ENCODE results near the gene KCNH2. TPM values are rescaled to one million over a fixed set of nuclear protein-coding genes. Genes with fewer than 3 reads are reported as not detected.

Gene KCNH2
- total and polyA plus RNA-seq, 2 of the 8 experiments (the other 6 are each of a cell fraction or from before 2014, with no cell fraction given), result 8.0 to 15.0 TPM

- Histone ChIP-seq H3K36me3 (ENCODE audit: control insufficient read depth in 2 of 4, insufficient read depth in 4 of 4, low read length in 3 of 4) (no peaks in the 10 kb centered on the region), H2BK12ac (ENCODE audit: low read depth, low read length) (no peak overlapping the region), H3K79me1 (ENCODE audit: low read depth, low read length) (no peaks in the 10 kb centered on the region), H3K4me3 (ENCODE audit: extremely low read depth in 1 of 4, insufficient read depth in 2 of 4, low read depth in 3 of 4, low read length in 4 of 4) (no peak overlapping the region), H3K9ac (replicated peaks in 1 of 4; ENCODE audit: extremely low read depth in 1 of 4, low read depth in 3 of 4, low read length in 3 of 4) (no peak overlapping the region), H3K23me2 (ENCODE audit: low read depth, low read length) (no peaks in the 10 kb centered on the region), H4K5ac (ENCODE audit: insufficient read length, low read depth, low read length) (no peak overlapping the region), H2BK120ac (replicated peaks; ENCODE audit: low read depth, low read length) (no peak overlapping the region), H3K4me1 (replicated peaks in 1 of 4; ENCODE audit: control insufficient read depth in 3 of 4, insufficient read depth in 4 of 4, low read length in 3 of 4) (no peaks in the 10 kb centered on the region), H3K56ac (replicated peaks; ENCODE audit: insufficient read length, low read depth, low read length) (no peak overlapping the region), H3K14ac (ENCODE audit: insufficient read length) (no peak overlapping the region), H2BK20ac (ENCODE audit: low read length) (no peak overlapping the region), H3K18ac (ENCODE audit: extremely low read depth, low read length) (no peak overlapping the region), H2BK15ac (ENCODE audit: low read length) (no peak overlapping the region), H4K91ac (replicated peaks; ENCODE audit: insufficient read length, low read length) (no peak overlapping the region), H2AFZ (ENCODE audit: low read length) (no peak overlapping the region), H2AK5ac (ENCODE audit: low read depth, low read length) (no peak overlapping the region), H3K4me2 (ENCODE audit: insufficient read depth in 1 of 2, low read depth in 2 of 2, low read length in 2 of 2) (no peak overlapping the region), H2BK5ac (ENCODE audit: low read depth, low read length) (no peak overlapping the region), H3K27me3 (replicated peaks in 1 of 4; ENCODE audit: control insufficient read depth in 3 of 4, extremely low read depth in 1 of 4, insufficient read depth in 3 of 4, low read length in 3 of 4) (0 out of 7 replicates have a peak, but pooled peaks cover 0 to 2% (median 0%) of the 10 kb centered on the region in 4 experiments), H3K23ac (ENCODE audit: insufficient read length) (no peak overlapping the region), H4K20me1 (replicated peaks in 1 of 2; ENCODE audit: control insufficient read depth in 1 of 2, insufficient read depth in 2 of 2, low read length in 2 of 2) (no peaks in the 10 kb centered on the region), H4K8ac (ENCODE audit: extremely low read depth, insufficient read depth, low read length) (no peak overlapping the region), H3K4ac (replicated peaks; ENCODE audit: insufficient read length, low read depth, low read length) (no peak overlapping the region), H3K79me2 (ENCODE audit: control insufficient read depth in 1 of 2, insufficient read depth in 2 of 2, low read length in 2 of 2) (no peaks in the 10 kb centered on the region), H3K9me3 (ENCODE audit: insufficient read depth in 2 of 2, low read depth in 1 of 2, low read length in 1 of 2) (no peaks in the 10 kb centered on the region), H3K27ac (ENCODE audit: low read depth, low read length) (no peak overlapping the region)
- 95% methylated on average over 4 of the region's 4 CpGs; no CpG with 5 or more reads in 1 of the 2 experiments for WGBS, 2 experiments (ENCODE audit: extremely low coverage in 1 of 2, insufficient coverage in 1 of 2, insufficient read length in 1 of 2, insufficient replicate concordance in 2 of 2, low coverage in 1 of 2, low lambda C conversion rate in 2 of 2, missing lambda C conversion rate in 1 of 2)
- no peak for TF ChIP-seq TAF7 (optimal IDR thresholded peaks at IDR 0.05; ENCODE audit: borderline replicate concordance, low read depth, low read length)
- TF ChIP-seq MAX (IDR thresholded peaks at IDR 0.05), result no peak
- TF ChIP-seq CEBPB (IDR thresholded peaks at IDR 0.05; ENCODE audit: low read depth, low read length), result no peak
- no peak for TF ChIP-seq SIRT6 (IDR thresholded peaks at IDR 0.05; ENCODE audit: low read length)
- no peak for TF ChIP-seq BACH1 (IDR thresholded peaks at IDR 0.05; ENCODE audit: low read length)
- no peak for FAIRE-seq
- DNase-seq (ENCODE audit: low read depth in 1 of 2, low spot score in 2 of 2), result no peak
- POLR2A ChIA-PET (ENCODE audit: partially characterized antibody), result no interaction called here
- CTCF ChIA-PET (ENCODE audit: partially characterized antibody), result interaction anchor here (0.7 to 6.9 kb wide), 7 partner anchors 9 to 74 kb away, joined by 3 to 45 read pairs (median 4); no protein-coding TSS in a partner anchor
These were observed 43.0 kb downstream of the KCNH2 start for GRCh38 chr7:150935149-150935548.

All from H1 (cell line).